HEK293T (cell line): ENCODE measurements around the gene HPS5.
"Not testable (repeated sequence)": the region's sequence is repeated elsewhere in the genome, so short reads cannot be mapped to it uniquely, and the experiment has no call there.

Experiments used
- BHLHE40 ChIP-seq: fragments of 450-650 bp; IDR thresholded peaks from 2 replicates; pipeline ENCODE4 v1.6.1; 2016; ENCODE audit warnings: mild to moderate bottlenecking, moderate library complexity, borderline replicate concordance
- ELF4 ChIP-seq: fragments of 450-650 bp; IDR thresholded peaks from 2 replicates; pipeline ENCODE4 v1.6.1; 2017; ENCODE audit warnings: antibody characterized with exemption
- FOXA1 ChIP-seq: fragments of 450-650 bp; IDR thresholded peaks from 2 replicates; pipeline ENCODE4 v1.6.1; 2016; ENCODE audit warnings: mild to moderate bottlenecking
- FOXK2 ChIP-seq: fragments of 450-650 bp; IDR thresholded peaks from 2 replicates; pipeline ENCODE4 v1.6.1; 2016; ENCODE audit warnings: mild to moderate bottlenecking
- SP1 ChIP-seq: fragments of 450-650 bp; IDR thresholded peaks from 2 replicates; pipeline ENCODE4 v1.6.1; 2017
- SUZ12 ChIP-seq: fragments of 450-650 bp; IDR thresholded peaks from 2 replicates; pipeline ENCODE4 v1.6.1; 2016; ENCODE audit warnings: mild to moderate bottlenecking
- TARDBP ChIP-seq: fragments of 450-650 bp; IDR thresholded peaks from 2 replicates; pipeline ENCODE4 v1.6.1; 2016

GRCh38 chr11:18269252-18269651 is 52.7 kb downstream of the HPS5 start:
- not testable (repeated sequence) for TF ChIP-seq FOXK2, SP1, BHLHE40, TARDBP, ELF4, SUZ12, FOXA1
